Colonic mucosa (tissue), 4 donors: ENCODE results near the gene HESX1. TPM values are rescaled to one million over a fixed set of nuclear protein-coding genes. Genes with fewer than 3 reads are reported as not detected.

ENCODE experiments used
- DNase-seq: peaks from one replicate; pipeline ENCODE4 v3.0.0-alpha.2; 2020
- H3K27ac ChIP-seq: fragments of 200-600 bp; one replicate; pipeline ENCODE4 v1.8.0; 2021
- H3K27me3 ChIP-seq: fragments of 200-600 bp; one replicate; pipeline ENCODE4 v1.8.0; 2021
- H3K36me3 ChIP-seq: fragments of 200-600 bp; one replicate; pipeline ENCODE4 v1.8.0; 2021
- H3K4me1 ChIP-seq: fragments of 200-600 bp; one replicate; pipeline ENCODE4 v1.8.0; 2021; ENCODE audit warnings: mild to moderate bottlenecking
- H3K4me3 ChIP-seq: fragments of 200-600 bp; one replicate; pipeline ENCODE4 v1.8.0; 2021
- H3K9ac ChIP-seq, 2 donors: one replicate each; pipeline ENCODE4 v1.7.0; 2013; ENCODE audit warnings: control low read depth in 2 of 2, low read depth in 2 of 2, low read length in 2 of 2
- H3K9me3 ChIP-seq: fragments of 200-600 bp; one replicate; pipeline ENCODE4 v1.8.0; 2021
- CTCF ChIP-seq: fragments of 200-600 bp; IDR thresholded peaks from one replicate; pipeline ENCODE4 v1.8.0; 2022; ENCODE audit warnings: antibody characterized with exemption, mild to moderate bottlenecking
- intact Hi-C: fragments of 100-400 bp; cut with DNase I; formaldehyde crosslinking; loops from one replicate; pipeline ENCODE4 v1.14.1; 2022
- total RNA-seq, 2 donors: library from RNA; stranded (reverse); fragmentation: NEBNext Ultra II Directional in 1 of 2; extraction: Animal tissue kit (Norgen Biotek cat#: 25700) in 1 of 2; gene quantifications; one replicate each; pipeline ENCODE4 v1.2.1, GENCODE V29; 2021
- donor health status: healthy.
- donor health status: DM: no; HTN: no; CAD: no.
- donor health status: DM: no; HTN: no; CAD: no.

Gene HESX1
- total RNA-seq, 2 donors from 2014 or later, result 0.42 to 0.48 TPM

GRCh38 chr3:57168151-57168550 lies 31.6 kb downstream of the HESX1 start:
- DNase-seq, result no peak
- no peak for TF ChIP-seq CTCF
- Histone ChIP-seq H3K27ac (no peak overlapping the region), H3K9ac (no peak overlapping the region), H3K4me3 (no peak overlapping the region), H3K9me3 (no peaks in the 10 kb centered on the region), H3K4me1 (peaks cover 3% of the 10 kb centered on the region), H3K36me3 (no peaks in the 10 kb centered on the region), H3K27me3 (peaks cover 7% of the 10 kb centered on the region)
- intact Hi-C loops, result loop anchor here (5.0 kb wide), 1 partner anchor 59 kb away; the partner anchor contains the start of gene APPL1

GRCh38 chr3:57166660-57167059 lies 33.1 kb downstream of the HESX1 start:
- Histone ChIP-seq H3K27me3 (peaks cover 7% of the 10 kb centered on the region), H3K4me1 (peaks cover 4% of the 10 kb centered on the region), H3K4me3 (no peak overlapping the region), H3K27ac (no peak overlapping the region), H3K9me3 (no peaks in the 10 kb centered on the region), H3K36me3 (no peaks in the 10 kb centered on the region), H3K9ac (no peak overlapping the region)
- intact Hi-C loops, result loop anchor here (5.0 kb wide), 1 partner anchor 61 kb away; the partner anchor contains the start of gene APPL1
- DNase-seq, result no peak
- TF ChIP-seq CTCF, result no peak

GRCh38 chr3:57165641-57166040 lies 34.1 kb downstream of the HESX1 start:
- Histone ChIP-seq H3K9ac (no peak overlapping the region), H3K27ac (no peak overlapping the region), H3K27me3 (peaks cover 7% of the 10 kb centered on the region), H3K9me3 (no peaks in the 10 kb centered on the region), H3K4me3 (no peak overlapping the region), H3K36me3 (no peaks in the 10 kb centered on the region), H3K4me1 (peaks cover 7% of the 10 kb centered on the region)
- DNase-seq, result no peak
- intact Hi-C loops, result loop anchor here (5.0 kb wide), 1 partner anchor 62 kb away; the partner anchor contains the start of gene APPL1
- no peak for TF ChIP-seq CTCF

- H3K9me3 ChIP-seq, result no peaks in the 10 kb centered on the region
- H3K9ac ChIP-seq, result peak within 1 kb of the TSS in 1 of 2 donors; percentile 54
- intact Hi-C loops, result loop anchor here (5.0 kb wide), 1 partner anchor 62 kb away; the partner anchor contains the start of gene APPL1
- H3K4me1 ChIP-seq, result peaks cover 7% of the 10 kb centered on the region
- peaks cover 7% of the 10 kb centered on the region for H3K27me3 ChIP-seq
- no peak within 1 kb of the TSS for H3K27ac ChIP-seq
- no peak for TF ChIP-seq CTCF
- DNase-seq, result peak; percentile 81
- peak within 1 kb of the TSS; percentile 80 for H3K4me3 ChIP-seq
- no peaks in the 10 kb centered on the region for H3K36me3 ChIP-seq
Measured at GRCh38 chr3:57164657-57165573, 34.9 kb downstream of the HESX1 start, which contains the start of gene IL17RD. IL17RD (minus strand) TSS chr3:57165353; CDS start chr3:57165286, 67 bp downstream.

GRCh38 chr3:57164217-57164656 lies 35.5 kb downstream of the HESX1 start:
- Histone ChIP-seq H3K36me3 (no peaks in the 10 kb centered on the region), H3K4me3 (peak overlapping the region; percentile 80), H3K27ac (no peak overlapping the region), H3K4me1 (peaks cover 11% of the 10 kb centered on the region), H3K27me3 (peaks cover 7% of the 10 kb centered on the region), H3K9me3 (no peaks in the 10 kb centered on the region), H3K9ac (no peak overlapping the region)
- no peak for TF ChIP-seq CTCF
- peak; percentile 31 for DNase-seq
- intact Hi-C loops, result no loop called here
